CD1c-positive myeloid dendritic cell (primary cell): ENCODE data around the gene MAT2A.
A peak's percentile ranks its signal among the peaks of the same experiment; 100 is the strongest.
"Not testable (repeated sequence)": the region's sequence is repeated elsewhere in the genome, so short reads cannot be mapped to it uniquely, and the experiment has no call there.

ENCODE experiments used
- DNase-seq: peaks from one replicate; pipeline ENCODE4 v3.0.0-alpha.2; 2016; ENCODE audit errors: extremely low spot score

The MAT2A gene

DNA sequence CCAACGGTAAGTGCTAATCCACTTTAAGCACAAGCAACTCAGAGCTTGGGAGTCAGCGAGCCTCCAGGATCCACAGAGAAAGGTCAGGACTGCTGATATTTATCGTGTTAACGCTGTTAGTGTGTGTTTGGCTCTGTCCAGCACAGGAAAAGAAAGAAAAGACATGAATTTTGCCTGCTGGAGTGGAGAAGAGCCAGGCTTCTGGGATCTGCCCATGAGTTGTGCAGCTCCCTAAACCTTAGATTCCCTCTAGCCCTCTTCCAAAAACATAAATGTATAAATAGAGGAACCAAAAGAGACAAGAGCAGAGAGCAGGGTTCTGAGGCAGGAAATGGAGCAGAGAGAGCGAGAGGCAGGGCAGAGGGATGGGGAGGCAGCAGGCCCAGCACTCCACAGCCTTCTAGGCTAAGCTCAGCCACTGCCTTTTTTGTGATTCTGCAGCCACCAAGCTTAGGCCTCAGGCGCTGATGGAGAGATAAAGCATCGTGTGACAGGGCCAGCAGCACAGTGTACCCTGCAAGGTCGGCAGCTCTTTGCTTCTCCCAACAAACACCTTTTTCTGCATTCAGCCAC, 14.5 kb upstream of the MAT2A start:
- DNase-seq: peak; percentile 29

DNA sequence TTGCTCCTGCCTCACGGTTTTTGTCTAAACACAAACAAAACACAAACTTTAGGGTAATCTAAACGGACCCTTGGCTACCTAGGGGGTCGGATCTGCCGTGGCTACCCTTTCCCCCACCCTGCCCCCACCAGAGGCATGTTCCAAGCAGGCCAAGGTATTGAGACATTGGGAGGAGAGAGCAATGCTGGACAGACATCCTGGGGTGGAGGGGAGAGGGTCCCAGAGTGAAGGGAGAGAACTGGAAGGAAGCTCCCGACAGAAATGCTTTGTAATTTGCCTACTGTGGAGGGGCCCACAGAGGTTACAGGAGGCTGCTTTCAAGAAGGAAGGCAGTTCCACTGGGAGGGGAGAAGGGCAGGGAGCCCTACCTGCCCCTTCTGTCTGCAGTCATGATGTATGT, 13.9 kb upstream of the MAT2A start:
- DNase-seq: no peak

DNA sequence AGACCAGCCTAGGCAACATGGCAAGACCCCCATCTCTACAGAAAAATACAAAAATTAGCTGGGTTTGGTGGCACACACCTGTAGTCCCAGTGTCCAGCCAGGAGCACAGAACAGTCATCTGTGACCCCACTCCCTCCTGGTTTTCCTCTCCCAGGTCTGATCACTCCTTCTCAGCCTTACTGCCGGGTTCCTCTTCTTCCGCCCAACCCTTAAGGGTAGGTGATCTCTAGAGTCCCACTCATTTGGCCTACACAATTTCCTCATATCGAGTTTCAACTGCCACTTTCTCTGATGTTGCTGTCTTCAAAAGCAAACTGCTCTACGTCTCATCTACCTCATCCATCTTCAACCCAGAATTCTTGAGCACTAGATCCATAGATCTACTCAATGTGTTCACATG, 13.4 kb upstream of the MAT2A start:
- peak; percentile 54 for DNase-seq

DNA sequence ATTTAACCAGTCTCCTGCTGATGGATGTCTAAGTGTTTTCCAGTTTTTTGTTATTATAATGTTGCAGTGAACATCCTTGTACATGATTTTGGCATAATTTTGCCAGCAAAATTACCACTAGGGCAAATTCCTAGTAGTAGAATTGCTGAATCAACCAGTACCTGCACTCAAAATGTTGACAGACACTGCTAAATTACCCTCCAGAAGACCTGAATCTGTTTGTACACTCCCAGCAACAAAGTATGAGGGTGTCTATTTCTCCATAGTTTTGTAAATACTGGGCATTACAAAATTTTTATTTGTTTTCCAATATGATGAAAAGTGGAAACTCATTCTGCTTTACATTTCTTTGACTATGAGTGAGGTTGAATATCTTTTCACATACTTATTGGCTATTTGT, 11.2 kb upstream of the MAT2A start:
- DNase-seq: no peak

DNA sequence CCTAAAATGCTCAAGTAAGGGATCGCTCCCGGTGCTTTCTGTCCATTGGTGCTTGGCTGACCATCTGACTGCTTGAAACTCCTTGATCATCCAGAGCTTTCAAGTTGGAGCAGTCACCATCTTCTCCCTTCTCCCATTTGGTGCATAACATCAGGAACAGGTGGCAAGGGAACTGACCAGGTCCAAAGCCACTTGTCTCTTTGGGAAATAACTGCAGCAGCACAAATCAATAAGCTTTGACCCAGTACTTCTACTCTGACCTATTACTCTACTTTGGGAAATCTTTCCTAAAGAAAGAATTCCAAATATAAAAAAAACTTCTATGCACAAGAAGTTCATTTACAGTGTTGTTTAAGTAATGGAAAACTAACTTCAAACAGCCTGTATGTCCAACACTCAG, 10.6 kb upstream of the MAT2A start:
- DNase-seq: no peak

DNA sequence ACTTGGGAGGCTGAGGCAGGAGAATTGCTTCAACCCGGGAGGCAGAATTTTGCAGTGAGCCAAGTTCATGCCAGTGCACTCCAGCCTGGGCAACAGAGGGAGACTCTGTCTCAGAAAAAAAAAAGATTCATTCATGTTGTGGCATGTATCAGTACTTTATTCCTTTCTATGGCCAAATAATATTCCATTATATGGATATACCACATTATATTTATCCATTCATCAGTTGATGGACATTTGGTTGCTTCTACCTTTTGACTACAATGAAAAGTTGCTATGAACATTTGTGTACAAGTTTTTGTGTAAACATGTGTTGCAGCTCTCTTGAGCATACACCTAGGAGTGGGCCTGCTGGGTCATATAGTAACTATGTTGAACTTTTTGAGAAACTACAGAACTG, 9.2 kb upstream of the MAT2A start:
- no peak for DNase-seq

DNA sequence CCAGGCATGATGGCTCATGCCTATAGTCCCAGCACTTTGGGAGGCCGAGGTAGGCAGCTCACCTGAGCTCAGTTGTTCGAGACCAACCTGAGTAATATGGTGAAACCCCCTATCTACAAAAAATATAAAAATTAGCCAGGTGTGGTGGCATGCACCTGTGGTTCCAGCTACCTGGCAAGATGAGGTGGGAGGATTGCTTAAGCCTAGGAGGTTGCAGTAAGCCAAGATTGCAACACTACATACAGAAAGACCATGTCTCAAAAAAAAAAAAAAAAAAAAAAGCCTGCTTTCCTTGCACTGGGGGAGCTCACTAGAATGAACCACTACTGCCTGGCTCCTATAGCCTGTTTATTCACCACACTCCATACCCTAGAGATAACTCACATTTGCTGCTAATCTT, 7.4 kb upstream of the MAT2A start:
- DNase-seq: no peak

DNA sequence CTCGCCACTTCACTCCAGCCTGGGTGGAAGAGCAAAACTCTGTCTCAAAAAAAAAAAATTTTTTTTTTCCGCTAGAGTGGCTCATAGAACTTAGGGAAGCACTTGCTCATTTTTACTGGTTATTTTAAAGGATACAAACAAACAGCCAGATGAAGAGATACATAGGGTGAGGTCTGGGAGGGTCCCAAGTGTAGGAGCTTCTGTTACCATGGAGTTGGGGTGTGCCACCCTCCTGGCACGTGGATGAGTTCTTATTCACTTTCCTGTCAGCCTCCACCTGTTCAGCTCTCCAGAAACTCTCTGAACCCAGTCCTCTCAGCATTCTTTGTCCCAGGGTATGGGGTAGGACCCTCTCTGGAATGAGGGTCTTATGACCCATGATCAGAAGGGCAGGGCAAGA, 4.9 kb upstream of the MAT2A start:
- no peak for DNase-seq

DNA sequence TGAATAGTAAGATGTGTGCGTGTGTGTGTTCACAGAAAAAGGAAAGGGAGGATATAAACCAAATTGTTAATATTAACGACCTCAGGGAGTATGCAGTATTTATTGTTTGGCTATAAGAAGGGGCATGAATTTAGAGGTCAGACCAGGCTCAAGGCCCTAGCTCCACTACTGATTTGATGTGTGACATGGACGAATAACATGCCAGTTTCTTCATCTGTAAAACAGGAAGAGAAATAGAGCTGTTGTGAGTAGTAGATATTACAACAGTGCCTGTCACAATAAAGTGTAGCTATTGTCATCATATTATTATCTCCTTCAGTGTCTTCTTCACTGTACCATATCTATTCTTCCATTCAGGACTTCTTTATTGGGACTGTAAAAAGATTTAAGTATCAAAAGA, 4.1 kb upstream of the MAT2A start:
- peak; percentile 65 for DNase-seq

DNA sequence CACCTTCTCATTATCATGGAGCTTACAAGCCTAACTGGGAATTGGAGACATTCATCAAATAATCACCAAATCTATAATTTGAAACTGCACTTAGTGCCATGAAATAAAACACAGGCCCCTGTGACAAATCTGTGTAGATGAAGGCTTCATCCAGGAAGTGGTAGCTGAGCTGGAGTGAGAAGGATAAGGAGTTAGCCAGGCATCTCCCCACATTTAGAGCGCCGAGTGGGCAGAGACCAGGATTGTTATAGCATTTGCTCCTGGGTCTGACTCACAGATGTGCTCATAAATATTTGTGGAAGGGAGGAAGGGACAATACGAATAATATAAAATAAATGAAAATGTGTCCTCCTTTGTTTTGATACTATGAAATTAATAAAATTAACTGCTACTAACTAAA, 2.5 kb upstream of the MAT2A start:
- DNase-seq: no peak

DNA sequence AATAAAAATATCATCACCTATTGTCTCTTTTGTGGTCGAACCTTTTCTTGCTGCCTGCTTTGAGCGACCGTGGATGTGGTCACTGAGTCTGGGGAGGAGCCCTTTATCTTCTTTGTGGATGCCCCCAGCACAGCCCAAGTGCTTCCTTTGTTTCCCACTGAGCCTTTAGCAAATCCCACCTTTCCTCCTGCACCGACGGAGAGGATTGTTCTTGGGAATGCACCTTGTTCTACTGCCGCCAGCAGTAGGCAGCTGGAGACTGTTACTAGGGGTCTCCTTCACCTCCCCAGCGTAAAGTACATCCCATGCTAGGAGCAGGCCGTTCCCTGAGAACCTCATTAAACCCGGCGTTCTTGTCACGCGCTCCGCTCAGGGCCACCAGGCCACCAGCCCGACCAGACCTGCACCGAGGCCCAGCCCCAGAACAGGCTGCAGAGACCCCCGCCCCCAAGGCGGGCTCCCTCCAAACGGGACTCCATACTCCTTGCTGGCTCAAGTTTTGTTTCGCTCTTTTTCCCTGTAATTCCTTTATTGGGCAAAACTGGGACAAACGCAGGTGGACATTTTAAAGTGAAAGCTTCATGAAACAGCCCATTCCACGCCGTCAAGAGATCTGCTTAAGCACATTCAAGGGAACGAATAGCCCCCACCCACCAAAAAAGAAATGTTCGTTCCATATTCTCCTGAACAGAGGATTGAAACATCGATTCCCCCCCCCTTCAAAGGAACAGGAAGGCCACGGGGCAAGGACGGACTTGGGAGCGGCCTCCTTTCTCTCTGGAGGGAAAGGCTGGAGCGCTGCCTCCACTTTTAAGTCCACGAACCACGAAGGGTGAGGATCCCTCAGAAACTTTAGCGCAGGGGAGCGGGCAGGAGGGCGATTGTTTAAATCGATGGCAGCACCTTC, 1.1 kb upstream of the MAT2A start:
- no peak for DNase-seq

DNA sequence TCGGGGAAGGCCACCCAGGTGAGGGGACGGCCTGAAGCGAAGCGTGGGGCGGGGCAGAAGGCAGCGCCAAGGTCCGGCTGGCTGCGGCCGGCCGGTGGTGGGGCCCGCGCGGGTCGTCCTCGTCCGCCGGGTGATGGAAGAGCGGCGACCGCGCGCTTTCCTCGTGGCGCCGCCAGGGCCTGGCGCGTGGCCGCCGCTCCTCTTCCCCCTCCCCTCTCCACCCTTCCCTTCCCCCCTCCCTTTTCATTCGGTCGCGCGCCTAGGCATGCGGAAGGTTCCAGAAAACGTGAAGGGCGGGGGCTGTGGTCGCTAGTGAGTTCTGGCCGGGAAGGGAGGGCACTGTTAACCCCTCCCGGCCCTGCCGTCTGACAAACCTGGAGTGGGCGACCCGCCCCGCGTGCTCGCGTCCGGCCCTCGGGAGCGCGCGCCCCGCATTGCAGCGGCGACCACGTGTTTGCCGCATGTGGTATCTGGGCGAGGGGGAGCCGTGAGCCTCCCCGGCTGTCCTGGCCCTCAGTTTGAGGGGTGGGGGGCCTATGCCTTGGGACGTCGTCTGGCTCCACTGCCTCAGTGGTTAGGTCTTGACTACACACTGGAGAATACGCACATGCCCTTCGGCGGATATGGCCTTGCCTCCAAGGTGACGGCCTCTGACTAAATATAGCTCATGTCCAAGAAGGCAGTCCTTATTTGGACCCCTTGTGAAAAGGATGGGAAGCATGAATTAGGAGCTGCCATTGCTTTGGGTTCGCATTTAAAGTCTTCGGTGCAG, 579 bp downstream of the MAT2A start:
- DNase-seq: peak; percentile 82

DNA sequence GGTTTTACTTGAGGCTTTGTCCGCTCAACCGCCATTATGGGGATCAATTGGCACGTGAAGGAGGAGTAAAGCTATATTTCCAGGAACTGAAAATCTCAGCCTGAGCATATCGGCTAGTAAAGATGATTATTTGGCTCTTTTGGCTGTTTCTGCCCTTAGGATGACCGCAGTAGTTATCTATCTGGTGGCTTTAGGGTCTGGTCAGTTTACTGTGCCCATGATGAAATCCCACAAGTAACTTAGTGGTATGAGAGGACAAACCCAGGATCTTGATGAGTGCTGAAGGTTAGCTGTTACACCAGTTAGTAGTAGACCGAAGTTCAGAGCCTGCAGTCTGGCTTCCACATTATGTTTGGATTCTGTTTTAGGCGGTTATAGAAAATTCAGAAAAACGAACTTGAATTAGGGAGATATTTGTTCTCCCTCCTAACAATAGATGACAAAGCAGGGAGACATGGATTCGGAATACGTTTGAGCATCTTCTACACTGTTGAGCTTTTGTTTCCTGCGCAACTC, 1.2 kb downstream of the MAT2A start:
- DNase-seq: peak; percentile 58

DNA sequence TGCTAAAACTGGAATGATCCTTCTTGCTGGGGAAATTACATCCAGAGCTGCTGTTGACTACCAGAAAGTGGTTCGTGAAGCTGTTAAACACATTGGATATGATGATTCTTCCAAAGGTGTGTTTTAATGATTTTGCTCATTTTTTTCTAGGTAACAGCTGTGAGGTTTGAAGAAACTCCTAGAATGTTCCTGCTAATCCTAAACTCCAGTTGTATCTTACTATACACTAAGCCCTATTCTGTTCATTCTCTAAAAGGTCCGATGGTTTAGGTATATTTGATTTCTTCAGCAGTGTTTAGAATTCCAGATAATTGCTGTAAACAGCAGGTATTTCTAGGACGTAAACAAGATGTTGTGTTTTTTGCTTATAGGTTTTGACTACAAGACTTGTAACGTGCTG, 2.3 kb downstream of the MAT2A start:
- no peak for DNase-seq

DNA sequence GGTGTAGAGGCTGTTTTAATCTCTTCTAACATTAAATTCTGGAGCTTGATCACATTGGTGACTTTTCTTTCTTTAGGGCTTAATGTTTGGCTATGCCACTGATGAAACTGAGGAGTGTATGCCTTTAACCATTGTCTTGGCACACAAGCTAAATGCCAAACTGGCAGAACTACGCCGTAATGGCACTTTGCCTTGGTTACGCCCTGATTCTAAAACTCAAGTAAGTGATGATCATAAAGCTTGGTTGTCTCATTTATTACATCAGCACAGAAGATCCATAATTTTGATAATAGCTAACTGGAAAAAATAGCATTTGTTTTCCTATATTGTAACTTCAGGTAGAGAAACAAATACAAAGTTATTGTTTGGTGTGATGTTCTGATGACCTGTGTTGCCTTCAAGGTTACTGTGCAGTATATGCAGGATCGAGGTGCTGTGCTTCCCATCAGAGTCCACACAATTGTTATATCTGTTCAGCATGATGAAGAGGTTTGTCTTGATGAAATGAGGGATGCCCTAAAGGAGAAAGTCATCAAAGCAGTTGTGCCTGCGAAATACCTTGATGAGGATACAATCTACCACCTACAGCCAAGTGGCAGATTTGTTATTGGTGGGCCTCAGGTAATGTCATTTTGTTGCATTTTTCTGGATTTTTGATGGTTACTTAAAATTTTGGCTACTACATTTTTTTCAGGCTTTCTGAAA, 2.9 kb downstream of the MAT2A start:
- DNase-seq: no peak

DNA sequence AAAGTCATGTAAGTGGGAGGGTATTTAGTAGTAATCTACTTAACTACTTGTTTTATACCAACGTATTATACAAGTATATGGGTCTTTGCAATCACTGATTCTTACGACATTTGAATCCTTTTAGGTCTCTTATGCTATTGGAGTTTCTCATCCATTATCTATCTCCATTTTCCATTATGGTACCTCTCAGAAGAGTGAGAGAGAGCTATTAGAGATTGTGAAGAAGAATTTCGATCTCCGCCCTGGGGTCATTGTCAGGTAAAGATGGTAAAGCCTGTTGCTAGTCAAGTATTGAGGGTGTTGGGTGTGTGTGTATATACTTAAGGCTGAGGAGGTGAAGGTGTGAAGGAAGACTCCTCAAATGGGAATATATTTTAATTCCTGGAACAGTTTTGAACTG, 3.8 kb downstream of the MAT2A start:
- DNase-seq: no peak

DNA sequence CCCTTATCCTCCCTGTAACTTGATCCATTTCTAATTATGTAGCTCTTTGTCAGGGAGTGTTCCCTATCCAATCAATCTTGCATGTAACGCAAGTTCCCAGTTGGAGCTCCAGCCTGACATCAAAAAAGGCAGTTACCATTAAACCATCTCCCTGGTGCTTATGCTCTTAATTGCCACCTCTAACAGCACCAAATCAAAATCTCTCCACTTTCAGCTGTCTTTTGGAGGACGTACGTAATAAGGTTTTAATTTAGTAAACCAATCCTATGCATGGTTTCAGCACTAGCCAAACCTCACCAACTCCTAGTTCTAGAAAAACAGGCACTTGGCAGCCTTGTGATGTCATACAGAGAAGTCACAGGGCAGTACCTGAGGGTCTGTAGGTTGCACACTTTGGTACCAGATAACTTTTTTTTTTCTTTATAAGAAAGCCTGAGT, 5.3 kb downstream of the MAT2A start:
- DNase-seq: not testable (repeated sequence)

DNA sequence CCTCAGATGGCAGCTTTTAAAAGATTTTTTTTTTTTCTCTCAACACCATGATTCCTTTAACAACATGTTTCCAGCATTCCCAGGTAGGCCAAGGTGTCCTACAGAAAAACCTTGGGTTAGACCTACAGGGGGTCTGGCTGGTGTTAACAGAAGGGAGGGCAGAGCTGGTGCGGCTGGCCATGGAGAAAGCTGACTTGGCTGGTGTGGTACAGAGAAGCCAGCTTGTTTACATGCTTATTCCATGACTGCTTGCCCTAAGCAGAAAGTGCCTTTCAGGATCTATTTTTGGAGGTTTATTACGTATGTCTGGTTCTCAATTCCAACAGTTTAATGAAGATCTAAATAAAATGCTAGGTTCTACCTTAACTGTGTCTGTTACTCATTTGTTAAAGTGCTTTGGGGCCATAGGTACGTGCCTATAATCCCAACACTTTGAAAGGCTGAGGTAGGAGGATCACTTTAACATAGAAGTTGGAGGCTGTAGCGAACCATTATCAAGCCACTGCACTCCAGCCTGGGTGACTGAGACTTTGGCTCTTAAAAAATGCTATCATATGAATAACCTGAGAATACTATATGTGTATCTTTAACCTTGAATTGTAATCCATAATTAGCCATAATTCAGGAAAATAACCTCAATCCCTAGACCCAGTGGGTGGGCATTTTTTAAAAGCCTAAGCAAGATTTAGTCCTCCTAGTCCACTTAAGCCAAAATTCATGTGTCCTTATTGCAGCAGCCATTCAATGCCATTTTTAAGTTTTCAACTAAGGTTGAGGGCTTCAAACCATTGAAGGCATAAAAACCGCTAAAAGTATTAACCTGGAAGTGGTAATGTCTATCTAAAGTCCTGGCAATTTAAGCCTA, 6.2 kb downstream of the MAT2A start:
- not testable (repeated sequence) for DNase-seq

DNA sequence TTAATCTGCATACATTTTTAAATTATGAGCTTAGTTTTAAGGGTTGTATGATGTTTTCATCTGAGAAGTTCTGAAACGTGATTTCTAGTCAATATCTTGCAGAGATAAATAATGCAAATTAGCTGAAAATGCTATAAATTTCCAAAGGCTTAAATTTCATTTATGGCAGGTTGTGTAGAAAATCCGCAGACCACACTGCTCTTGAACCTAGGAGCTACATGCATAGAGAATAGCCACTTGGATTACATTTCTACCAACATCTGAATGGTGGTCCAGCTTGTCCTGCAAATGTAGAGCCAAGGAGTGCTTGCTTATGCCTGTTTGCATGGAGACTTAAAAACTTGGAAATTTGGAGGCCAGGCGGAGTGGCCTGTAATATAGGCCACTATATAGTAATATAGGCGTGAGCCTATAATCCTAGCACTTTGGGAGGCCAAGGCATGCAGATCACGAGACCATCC, 6.8 kb downstream of the MAT2A start:
- DNase-seq: no peak

DNA sequence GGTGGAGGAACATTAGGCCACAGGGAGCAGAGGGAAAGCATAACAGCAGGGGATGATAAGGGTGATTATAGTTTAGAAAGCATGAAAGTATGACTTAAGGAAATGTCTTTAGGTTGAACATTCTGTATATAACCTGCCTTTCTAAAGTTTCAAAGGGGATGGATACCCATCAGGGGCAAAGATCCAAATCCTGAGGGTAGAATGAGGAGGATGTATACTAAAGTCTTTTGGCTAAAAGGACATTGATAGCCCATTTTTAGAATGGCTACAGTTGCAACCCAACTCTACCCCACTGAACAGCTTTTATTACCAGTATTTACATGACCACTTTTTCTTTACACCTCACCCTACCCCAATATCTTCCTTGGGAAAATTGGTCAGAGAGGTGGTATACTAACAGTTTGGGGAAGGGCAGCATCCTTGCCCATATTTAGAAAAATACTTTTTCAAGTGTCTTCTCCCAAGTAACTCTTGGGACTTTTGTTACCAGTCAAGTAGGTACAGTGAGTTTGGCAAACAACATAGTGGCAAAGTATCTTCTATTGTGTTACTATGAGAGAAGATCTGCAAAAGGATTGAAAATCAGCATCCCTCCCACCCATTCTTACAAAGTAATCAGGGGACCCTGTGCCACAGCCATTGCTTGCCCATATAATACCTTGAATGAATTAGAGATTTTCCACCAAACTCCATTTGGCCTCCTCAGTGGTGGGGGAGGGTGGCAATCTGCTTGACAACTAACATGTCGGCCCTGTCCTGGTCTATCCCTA, 8.3 kb downstream of the MAT2A start:
- DNase-seq: no peak
